ENCODE results near the gene NECAB2.
"Not testable (repeated sequence)": the region's sequence is repeated elsewhere in the genome, so short reads cannot be mapped to it uniquely, and the experiment has no call there.

The NECAB2 gene

DNA sequence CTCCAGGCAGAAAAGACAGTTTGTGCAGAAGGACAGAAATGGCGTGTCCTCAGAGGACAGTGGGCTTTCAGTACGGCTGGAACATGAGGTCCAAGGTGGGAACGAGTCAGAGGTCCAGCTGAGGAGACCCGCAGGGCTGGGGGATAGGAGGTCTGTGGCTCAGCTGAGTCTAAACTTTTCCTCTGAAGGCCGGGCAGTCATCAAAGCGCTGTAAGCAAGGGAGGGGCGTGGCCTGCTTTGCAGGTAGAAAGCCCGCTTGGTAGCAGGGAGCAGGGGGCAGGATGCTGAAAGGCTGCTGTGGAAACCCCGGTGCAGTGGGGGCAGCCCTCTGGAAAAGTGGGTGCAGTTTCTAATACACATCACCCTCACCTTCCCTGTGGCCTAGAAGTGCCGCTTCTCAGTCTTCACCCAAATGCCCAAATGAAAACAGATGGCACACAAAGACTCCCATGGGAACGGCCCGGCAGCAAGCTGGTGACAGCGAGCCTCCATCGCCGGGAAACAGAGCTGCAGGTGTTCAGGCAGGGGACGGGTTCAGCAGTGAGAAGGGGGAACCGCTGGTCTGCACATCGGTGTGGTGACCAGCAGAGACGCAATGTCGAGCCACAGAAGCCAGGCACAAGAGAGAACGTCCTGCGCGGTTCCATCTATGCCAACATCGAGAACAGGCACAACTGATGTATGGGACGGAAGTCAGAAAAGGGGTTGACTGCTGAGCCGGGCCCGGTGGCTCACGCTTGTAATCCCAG lies 27.2 kb upstream of the NECAB2 start:
- Histone ChIP-seq H3K27ac (replicated peaks) (no peak overlapping the region), H3K27me3 (ENCODE audit: insufficient read depth, poor library complexity, severe bottlenecking) (no peaks in the 10 kb centered on the region), H3K4me3 (replicated peaks; ENCODE audit: insufficient read depth, low read length) (no peak overlapping the region)
- TF ChIP-seq SPI1 (IDR thresholded peaks at IDR 0.05; ENCODE audit: borderline replicate concordance, low read depth): no peak
- TF ChIP-seq GABPA (IDR thresholded peaks at IDR 0.05; ENCODE audit: low read depth): no peak
- no peak for DNase-seq (ENCODE audit: low read depth in 1 of 2, low spot score in 1 of 2)

DNA sequence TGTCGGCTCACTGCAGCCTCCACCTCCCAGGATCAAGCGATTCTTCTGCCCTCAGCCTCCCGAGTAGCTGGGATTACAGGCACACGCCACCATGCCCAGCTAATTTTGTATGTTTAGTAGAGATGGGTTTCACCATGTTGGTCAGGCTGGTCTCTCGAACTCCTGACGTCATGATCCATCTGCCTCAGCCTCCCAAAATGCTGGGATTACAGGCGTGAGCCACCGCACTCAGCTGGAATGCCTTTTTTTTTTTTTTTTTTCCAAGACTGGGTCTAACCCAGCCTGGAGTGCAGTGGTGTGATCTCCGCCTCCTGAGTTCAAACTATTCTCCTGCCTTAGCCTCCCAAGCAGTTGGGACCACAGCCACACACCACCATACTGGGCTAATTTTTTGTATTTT lies 26.5 kb upstream of the NECAB2 start:
- not testable (repeated sequence) for H3K27ac ChIP-seq (replicated peaks); H3K4me3 ChIP-seq (replicated peaks; ENCODE audit: insufficient read depth, low read length); DNase-seq (ENCODE audit: low read depth in 1 of 2, low spot score in 1 of 2); H3K27me3 ChIP-seq (ENCODE audit: insufficient read depth, poor library complexity, severe bottlenecking)

DNA sequence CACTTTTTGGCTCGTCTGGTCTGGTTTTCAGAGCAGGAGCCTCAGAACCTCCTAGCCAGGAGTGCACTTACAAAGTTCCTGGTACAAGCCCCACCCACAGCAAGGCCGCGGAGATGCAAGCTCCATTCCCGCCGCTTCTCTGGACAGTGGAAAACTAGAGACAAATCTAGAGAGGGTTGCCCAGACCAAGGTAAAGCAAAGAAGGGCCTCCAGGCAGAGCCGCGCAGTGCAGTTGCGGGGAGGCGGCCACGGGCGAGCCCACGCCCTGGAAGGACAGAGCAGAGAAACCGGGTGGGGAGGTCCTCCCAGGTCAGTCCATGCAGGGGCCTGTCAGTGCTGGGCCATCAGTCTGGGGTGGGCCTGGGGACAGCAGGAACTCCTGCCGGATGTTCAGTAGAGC lies 26.0 kb upstream of the NECAB2 start:
- no peak overlapping the region for H3K27ac ChIP-seq (replicated peaks)
- no peak for TF ChIP-seq POLR2AphosphoS5 (IDR thresholded peaks at IDR 0.05; ENCODE audit: low read depth)
- TF ChIP-seq, protein P1, sequence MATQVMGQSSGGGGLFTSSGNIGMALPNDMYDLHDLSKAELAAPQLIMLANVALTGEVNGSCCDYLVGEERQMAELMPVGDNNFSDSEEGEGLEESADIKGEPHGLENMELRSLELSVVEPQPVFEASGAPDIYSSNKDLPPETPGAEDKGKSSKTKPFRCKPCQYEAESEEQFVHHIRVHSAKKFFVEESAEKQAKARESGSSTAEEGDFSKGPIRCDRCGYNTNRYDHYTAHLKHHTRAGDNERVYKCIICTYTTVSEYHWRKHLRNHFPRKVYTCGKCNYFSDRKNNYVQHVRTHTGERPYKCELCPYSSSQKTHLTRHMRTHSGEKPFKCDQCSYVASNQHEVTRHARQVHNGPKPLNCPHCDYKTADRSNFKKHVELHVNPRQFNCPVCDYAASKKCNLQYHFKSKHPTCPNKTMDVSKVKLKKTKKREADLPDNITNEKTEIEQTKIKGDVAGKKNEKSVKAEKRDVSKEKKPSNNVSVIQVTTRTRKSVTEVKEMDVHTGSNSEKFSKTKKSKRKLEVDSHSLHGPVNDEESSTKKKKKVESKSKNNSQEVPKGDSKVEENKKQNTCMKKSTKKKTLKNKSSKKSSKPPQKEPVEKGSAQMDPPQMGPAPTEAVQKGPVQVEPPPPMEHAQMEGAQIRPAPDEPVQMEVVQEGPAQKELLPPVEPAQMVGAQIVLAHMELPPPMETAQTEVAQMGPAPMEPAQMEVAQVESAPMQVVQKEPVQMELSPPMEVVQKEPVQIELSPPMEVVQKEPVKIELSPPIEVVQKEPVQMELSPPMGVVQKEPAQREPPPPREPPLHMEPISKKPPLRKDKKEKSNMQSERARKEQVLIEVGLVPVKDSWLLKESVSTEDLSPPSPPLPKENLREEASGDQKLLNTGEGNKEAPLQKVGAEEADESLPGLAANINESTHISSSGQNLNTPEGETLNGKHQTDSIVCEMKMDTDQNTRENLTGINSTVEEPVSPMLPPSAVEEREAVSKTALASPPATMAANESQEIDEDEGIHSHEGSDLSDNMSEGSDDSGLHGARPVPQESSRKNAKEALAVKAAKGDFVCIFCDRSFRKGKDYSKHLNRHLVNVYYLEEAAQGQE (IDR thresholded peaks at IDR 0.05; ENCODE audit: insufficient replicate concordance, low read depth): no peak
- DNase-seq (ENCODE audit: low read depth in 1 of 2, low spot score in 1 of 2): no peak

DNA sequence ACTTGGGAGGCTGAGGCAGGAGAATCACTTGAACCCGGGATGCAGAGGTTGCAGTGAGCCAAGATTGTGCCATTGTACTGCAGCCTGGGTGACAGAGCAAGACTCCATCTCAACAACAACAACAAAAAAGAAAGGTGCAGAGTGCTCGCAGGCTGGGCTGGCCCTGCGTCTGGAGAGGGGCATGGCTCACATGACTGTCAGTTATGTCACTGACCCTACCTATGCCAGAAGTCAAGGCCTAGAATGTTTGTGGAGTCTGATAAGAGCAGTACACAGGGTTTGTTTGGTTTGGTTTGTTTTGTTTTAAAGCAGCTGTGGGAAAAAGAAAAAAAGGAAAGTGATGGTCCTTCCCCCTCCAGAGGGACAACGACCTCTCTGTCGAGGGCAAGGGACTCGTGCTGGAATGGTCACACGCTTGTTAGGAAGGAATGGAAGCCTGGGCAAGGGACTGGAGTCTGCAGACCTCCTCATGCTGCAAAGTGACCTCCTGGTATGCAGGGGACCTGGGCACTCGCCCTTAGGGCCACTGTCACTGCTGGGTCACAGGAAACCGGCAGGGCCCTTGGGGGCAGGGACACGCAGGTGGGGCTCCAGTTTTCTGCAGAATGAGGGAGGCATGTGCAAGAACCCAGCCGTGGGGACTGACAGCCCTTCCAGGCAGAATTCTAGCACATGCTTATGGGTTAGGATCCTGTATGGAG lies 25.1 kb upstream of the NECAB2 start:
- H3K4me3 ChIP-seq (replicated peaks; ENCODE audit: insufficient read depth, low read length): no peak overlapping the region
- no peak for TF ChIP-seq GABPA (IDR thresholded peaks at IDR 0.05; ENCODE audit: low read depth)
- TF ChIP-seq POLR2AphosphoS5 (IDR thresholded peaks at IDR 0.05; ENCODE audit: low read depth): no peak
- TF ChIP-seq, protein P2, sequence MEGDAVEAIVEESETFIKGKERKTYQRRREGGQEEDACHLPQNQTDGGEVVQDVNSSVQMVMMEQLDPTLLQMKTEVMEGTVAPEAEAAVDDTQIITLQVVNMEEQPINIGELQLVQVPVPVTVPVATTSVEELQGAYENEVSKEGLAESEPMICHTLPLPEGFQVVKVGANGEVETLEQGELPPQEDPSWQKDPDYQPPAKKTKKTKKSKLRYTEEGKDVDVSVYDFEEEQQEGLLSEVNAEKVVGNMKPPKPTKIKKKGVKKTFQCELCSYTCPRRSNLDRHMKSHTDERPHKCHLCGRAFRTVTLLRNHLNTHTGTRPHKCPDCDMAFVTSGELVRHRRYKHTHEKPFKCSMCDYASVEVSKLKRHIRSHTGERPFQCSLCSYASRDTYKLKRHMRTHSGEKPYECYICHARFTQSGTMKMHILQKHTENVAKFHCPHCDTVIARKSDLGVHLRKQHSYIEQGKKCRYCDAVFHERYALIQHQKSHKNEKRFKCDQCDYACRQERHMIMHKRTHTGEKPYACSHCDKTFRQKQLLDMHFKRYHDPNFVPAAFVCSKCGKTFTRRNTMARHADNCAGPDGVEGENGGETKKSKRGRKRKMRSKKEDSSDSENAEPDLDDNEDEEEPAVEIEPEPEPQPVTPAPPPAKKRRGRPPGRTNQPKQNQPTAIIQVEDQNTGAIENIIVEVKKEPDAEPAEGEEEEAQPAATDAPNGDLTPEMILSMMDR (IDR thresholded peaks at IDR 0.05; ENCODE audit: insufficient read depth, low read length): no peak
- no peak for TF ChIP-seq SPI1 (IDR thresholded peaks at IDR 0.05; ENCODE audit: borderline replicate concordance, low read depth)
- TF ChIP-seq, protein P1 (IDR thresholded peaks at IDR 0.05; ENCODE audit: insufficient replicate concordance, low read depth): no peak
- no peak for DNase-seq (ENCODE audit: low read depth in 1 of 2, low spot score in 1 of 2)
- H3K27ac ChIP-seq (replicated peaks): no peak overlapping the region
- no peaks in the 10 kb centered on the region for H3K27me3 ChIP-seq (ENCODE audit: insufficient read depth, poor library complexity, severe bottlenecking)

More for the DNA sequence above, 26.0 kb upstream of the NECAB2 start:
- Histone ChIP-seq H3K4me3 (replicated peaks; ENCODE audit: insufficient read depth, low read length) (no peak overlapping the region), H3K27me3 (ENCODE audit: insufficient read depth, poor library complexity, severe bottlenecking) (no peaks in the 10 kb centered on the region)

DNA sequence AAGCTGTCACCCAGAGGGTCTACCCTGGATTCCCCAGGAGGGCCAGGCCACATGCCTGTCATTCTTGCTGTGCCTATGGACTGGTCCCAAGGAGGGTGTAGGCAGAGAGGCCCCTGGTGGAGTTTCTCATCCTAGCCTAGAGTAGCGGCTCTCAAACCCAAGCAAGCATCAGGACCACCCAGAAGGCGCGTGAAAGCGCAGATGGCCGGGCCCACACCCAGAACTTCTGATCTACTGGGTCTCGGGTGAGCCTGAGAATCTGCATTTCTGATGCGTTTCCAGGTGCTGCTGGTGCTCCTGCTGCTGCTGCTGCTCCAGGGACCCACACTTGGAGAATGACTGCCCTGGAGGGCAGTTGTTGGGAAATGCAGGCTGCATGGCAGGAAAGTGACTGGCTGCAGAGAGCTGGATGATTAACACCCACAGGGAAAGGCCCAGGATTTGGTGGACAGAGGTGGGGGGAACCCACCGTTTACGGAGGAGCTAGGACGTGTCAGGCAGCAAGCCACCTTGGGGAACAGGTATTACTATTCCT lies 24.5 kb upstream of the NECAB2 start:
- TF ChIP-seq, protein P2 (IDR thresholded peaks at IDR 0.05; ENCODE audit: insufficient read depth, low read length): no peak
- no peak for TF ChIP-seq POLR2AphosphoS5 (IDR thresholded peaks at IDR 0.05; ENCODE audit: low read depth)
- TF ChIP-seq, protein P1 (IDR thresholded peaks at IDR 0.05; ENCODE audit: insufficient replicate concordance, low read depth): no peak
- no peak for TF ChIP-seq GABPA (IDR thresholded peaks at IDR 0.05; ENCODE audit: low read depth)
- no peak for TF ChIP-seq SPI1 (IDR thresholded peaks at IDR 0.05; ENCODE audit: borderline replicate concordance, low read depth)
- H3K27ac ChIP-seq (replicated peaks): no peak overlapping the region

More for the DNA sequence above, 24.5 kb upstream of the NECAB2 start:
- H3K27me3 ChIP-seq (ENCODE audit: insufficient read depth, poor library complexity, severe bottlenecking): no peaks in the 10 kb centered on the region
- no peak overlapping the region for H3K4me3 ChIP-seq (replicated peaks; ENCODE audit: insufficient read depth, low read length)
- no peak for DNase-seq (ENCODE audit: low read depth in 1 of 2, low spot score in 1 of 2)
